ENCODE measurements around the gene MPRIP.

- no peak for TF ChIP-seq CTCF (IDR thresholded peaks at IDR 0.05; ENCODE audit: borderline replicate concordance, extremely low read depth, low read length, poor library complexity, severe bottlenecking)
- TF ChIP-seq EZH2 (IDR thresholded peaks at IDR 0.05; ENCODE audit: borderline replicate concordance, low read depth, low read length, severe bottlenecking), result no peak
Observed at GRCh38 chr17:17155568-17155967, 113.3 kb downstream of the MPRIP start.

Measured in DND-41 (cell line).